HFF-Myc (cell line): ENCODE data around the gene FABP6.

Experiments used
- DNase-seq: peaks from one replicate; pipeline ENCODE4 v3.0.0-alpha.2; 2011; ENCODE audit warnings: low read depth; ENCODE audit errors: extremely low read depth
- H3K4me3 ChIP-seq: replicated peaks from 2 replicates; pipeline ENCODE4 v1.5.1; 2011; ENCODE audit warnings: low read depth, mild to moderate bottlenecking, control low read depth, low read length
- CTCF ChIP-seq: IDR thresholded peaks from 2 replicates; pipeline ENCODE4 v1.5.1; 2012; ENCODE audit warnings: mild to moderate bottlenecking, low read depth, low read length, control low read depth; ENCODE audit errors: missing control alignments

Gene FABP6

GRCh38 chr5:160219356-160219755 is 9.9 kb upstream of the FABP6 start:
- TF ChIP-seq CTCF, result no peak
- H3K4me3 ChIP-seq, result no peak overlapping the region
- DNase-seq, result no peak

GRCh38 chr5:160221082-160221481 is 8.2 kb upstream of the FABP6 start:
- no peak overlapping the region for H3K4me3 ChIP-seq
- no peak for TF ChIP-seq CTCF
- no peak for DNase-seq

DNA sequence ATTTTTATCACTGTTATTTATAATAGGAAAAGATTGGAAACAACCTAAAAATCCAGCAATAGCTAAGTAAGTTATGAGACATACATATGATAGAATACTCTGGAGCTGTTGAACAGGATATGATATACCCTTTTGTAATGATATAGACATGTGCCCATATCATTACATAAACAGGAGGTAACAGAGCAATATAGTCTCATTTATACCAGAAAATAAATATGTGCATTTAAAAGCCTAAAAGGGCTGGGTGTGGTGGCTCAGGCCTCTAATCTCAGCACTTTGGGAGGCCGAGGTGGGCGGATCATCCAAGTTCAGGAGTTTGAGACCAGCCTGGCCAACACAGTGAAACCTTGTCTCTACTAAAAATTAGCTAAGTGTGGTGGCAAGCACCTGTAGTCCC is 2.3 kb upstream of the FABP6 start:
- H3K4me3 ChIP-seq, result no peak overlapping the region
- no peak for TF ChIP-seq CTCF
- DNase-seq, result no peak

- no peak overlapping the region for H3K4me3 ChIP-seq
- DNase-seq, result no peak
- TF ChIP-seq CTCF, result no peak
Measured at GRCh38 chr5:160230686-160231527, 1.6 kb downstream of the FABP6 start.

DNA sequence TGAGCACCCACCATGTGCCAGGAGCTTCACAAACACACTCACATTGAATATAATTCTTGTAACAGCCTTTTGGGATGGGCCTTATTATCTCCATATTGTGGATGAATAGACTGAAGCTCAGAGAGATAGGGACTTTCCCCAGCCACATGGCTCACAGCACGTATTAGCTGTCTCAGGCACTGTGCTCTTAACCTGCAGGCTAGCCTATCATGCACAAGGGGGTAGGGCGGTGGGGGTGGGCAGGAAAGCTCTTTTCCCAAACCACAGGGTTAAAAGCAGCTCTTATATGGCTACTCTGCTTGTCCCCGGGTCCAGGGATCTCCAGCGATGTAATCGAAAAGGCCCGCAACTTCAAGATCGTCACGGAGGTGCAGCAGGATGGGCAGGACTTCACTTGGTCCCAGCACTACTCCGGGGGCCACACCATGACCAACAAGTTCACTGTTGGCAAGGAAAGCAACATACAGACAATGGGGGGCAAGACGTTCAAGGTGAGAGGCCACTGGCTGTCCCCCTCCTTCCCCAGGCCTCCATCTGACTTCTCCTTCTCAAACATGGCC is 2.6 kb downstream of the FABP6 start:
- H3K4me3 ChIP-seq, result no peak overlapping the region
- TF ChIP-seq CTCF, result no peak
- no peak for DNase-seq

GRCh38 chr5:160233215-160233614 is 3.9 kb downstream of the FABP6 start:
- no peak for TF ChIP-seq CTCF
- DNase-seq, result no peak
- no peak overlapping the region for H3K4me3 ChIP-seq
